SK-N-SH (cell line): Measurements from ENCODE around the gene TICAM2. TPM values are rescaled to one million over a fixed set of nuclear protein-coding genes. Genes with fewer than 3 reads are reported as not detected.

Source experiments
- CTCF ChIA-PET: fragments of 300-600, 350-600 bp; formaldehyde crosslinking; extraction: SDS; loops from one replicate; lab custom pipeline; 2021; lab: Yijun Ruan, JAX
- POLR2A ChIA-PET: fragments of 350-600 bp; sonication (Branson Sonifier 250); formaldehyde crosslinking; extraction: SDS; loops from one replicate; lab custom pipeline; 2020; ENCODE audit warnings: antibody characterized with exemption, inconsistent platforms; lab: Yijun Ruan, JAX
- DNase-seq: peaks from one replicate; pipeline ENCODE4 v3.0.0; 2012
- H2AFZ ChIP-seq: fragments of 200-600 bp; sonication (generic); 2 replicates; pipeline ENCODE4 v1.8.1; 2016; ENCODE audit warnings: antibody characterized with exemption, mild to moderate bottlenecking, low read depth
- H3F3A ChIP-seq: fragments of 200-600 bp; sonication (generic); replicated peaks from 2 replicates; pipeline ENCODE3; 2016; ENCODE audit warnings: antibody characterized with exemption, mild to moderate bottlenecking; ENCODE audit not compliant: insufficient read depth
- H3K27ac ChIP-seq, 2 experiments: fragments of 200-500 bp in 1 of 2; fragments of 200-600 bp in 1 of 2; sonication (Bioruptor generic) in 1 of 2; sonication (generic), shearing (Covaris generic) in 1 of 2; 2 replicates each; pipeline versions ENCODE4 v1.5.1 to v1.6.1; 2014 to 2016; ENCODE audit warnings: low read depth in 2 of 2, inconsistent platforms in 1 of 2, low read length in 1 of 2, mild to moderate bottlenecking in 1 of 2, mixed read lengths in 1 of 2
- H3K27me3 ChIP-seq: fragments of 200-600 bp; sonication (generic), shearing (Covaris generic); 2 replicates; pipeline ENCODE4 v1.6.1; 2016; ENCODE audit warnings: mixed run types; ENCODE audit not compliant: insufficient read depth
- H3K36me3 ChIP-seq, 2 experiments: fragments of 200-500 bp in 1 of 2; fragments of 200-600 bp in 1 of 2; sonication (Bioruptor generic) in 1 of 2; sonication (generic) in 1 of 2; replicated peaks in 1 of 2; 2 replicates each; pipeline versions ENCODE3 to v1.5.1; 2014 to 2016; ENCODE audit warnings: low read length in 1 of 2, mild to moderate bottlenecking in 1 of 2; ENCODE audit not compliant: insufficient read depth in 2 of 2, control insufficient read depth in 1 of 2
- H3K4me1 ChIP-seq, 2 experiments: fragments of 200-500 bp in 1 of 2; fragments of 200-600 bp in 1 of 2; sonication (Bioruptor generic) in 1 of 2; sonication (generic), shearing (Covaris generic) in 1 of 2; 2 replicates each; pipeline versions ENCODE4 v1.5.1 to v1.6.1; 2014 to 2016; ENCODE audit warnings: low read depth in 1 of 2, low read length in 1 of 2, mixed run types in 1 of 2; ENCODE audit not compliant: insufficient read depth in 2 of 2, control insufficient read depth in 1 of 2
- H3K4me2 ChIP-seq: fragments of 200-600 bp; sonication (generic), shearing (Covaris generic); 2 replicates; pipeline ENCODE4 v1.6.1; 2017; ENCODE audit warnings: mixed run types
- H3K4me3 ChIP-seq, 2 experiments: fragments of 200-500 bp in 1 of 2; fragments of 200-600 bp in 1 of 2; sonication (Bioruptor generic) in 1 of 2; sonication (generic), shearing (Covaris generic) in 1 of 2; 2 replicates each; pipeline versions ENCODE4 v1.5.1 to v1.8.1; 2014 to 2016; ENCODE audit warnings: low read depth in 2 of 2, inconsistent platforms in 1 of 2, low read length in 1 of 2, mild to moderate bottlenecking in 1 of 2, mixed read lengths in 1 of 2, moderate library complexity in 1 of 2
- H3K79me2 ChIP-seq: fragments of 200-600 bp; sonication (generic); 2 replicates; pipeline ENCODE4 v1.8.1; 2017; ENCODE audit warnings: mild to moderate bottlenecking; ENCODE audit not compliant: insufficient read depth
- H3K9ac ChIP-seq: fragments of 200-600 bp; sonication (generic); 2 replicates; pipeline ENCODE4 v1.6.1; 2017; ENCODE audit warnings: mixed run types
- H3K9me2 ChIP-seq: fragments of 200-600 bp; sonication (generic); 2 replicates; pipeline ENCODE4 v1.6.1; 2017; ENCODE audit warnings: mixed run types
- H3K9me3 ChIP-seq: fragments of 200-600 bp; sonication (generic); 2 replicates; pipeline ENCODE4 v1.6.1; 2017; ENCODE audit warnings: mixed run types, mild to moderate bottlenecking, moderate library complexity
- H4K20me1 ChIP-seq: fragments of 200-600 bp; sonication (generic); 2 replicates; pipeline ENCODE4 v1.6.1; 2017; ENCODE audit warnings: mild to moderate bottlenecking, mixed run types; ENCODE audit not compliant: insufficient read depth
- CHD2 ChIP-seq: fragments of 150-350 bp; IDR thresholded peaks from 2 replicates; pipeline ENCODE4 v1.6.1; 2018; ENCODE audit warnings: low read length; ENCODE audit not compliant: partially characterized antibody
- EP300 ChIP-seq, 2 experiments: IDR thresholded peaks; 2 replicates each; pipeline versions ENCODE4 v1.4.0 to v1.6.1; 2012; ENCODE audit warnings: borderline replicate concordance in 1 of 2, low read depth in 1 of 2, low read length in 1 of 2
- FOXJ3 ChIP-seq: sonication (generic); formaldehyde crosslinking; IDR thresholded peaks from 2 replicates; pipeline ENCODE4 v1.5.1; 2020; ENCODE audit warnings: mild to moderate bottlenecking, missing genetic modification reagents
- GATA2 ChIP-seq: sonication (generic); formaldehyde crosslinking; IDR thresholded peaks from 2 replicates; pipeline ENCODE4 v1.5.0; 2020; ENCODE audit warnings: mild to moderate bottlenecking, missing genetic modification reagents
- JUND ChIP-seq: IDR thresholded peaks from 2 replicates; pipeline ENCODE4 v1.4.0; 2012
- MXI1 ChIP-seq: IDR thresholded peaks from 2 replicates; pipeline ENCODE4 v1.6.1; 2012; ENCODE audit warnings: mild to moderate bottlenecking, low read depth, low read length, improper control_type of control experiment
- NFIC ChIP-seq: IDR thresholded peaks from 2 replicates; pipeline ENCODE4 v1.4.0; 2012; ENCODE audit warnings: borderline replicate concordance
- NRF1 ChIP-seq: IDR thresholded peaks from 2 replicates; pipeline ENCODE4 v1.6.1; 2012; ENCODE audit warnings: low read depth, mild to moderate bottlenecking, low read length
- RCOR1 ChIP-seq: fragments of 150-350 bp; IDR thresholded peaks from 2 replicates; pipeline ENCODE4 v1.6.1; 2017; ENCODE audit warnings: antibody characterized with exemption, low read length
- TCF12 ChIP-seq: IDR thresholded peaks from 2 replicates; pipeline ENCODE4 v1.4.0; 2012
- YY1 ChIP-seq: IDR thresholded peaks from 2 replicates; pipeline ENCODE4 v1.4.0; 2012; ENCODE audit warnings: low read depth, mild to moderate bottlenecking
- WGBS: methylation state at CpG from one replicate; pipeline ENCODE4 v1.1.6; 2017; ENCODE audit warnings: low lambda C conversion rate; 5-methylcytosine and 5-hydroxymethylcytosine counted together
- polyA plus RNA-seq, 3 experiments: library from polyadenylated mRNA; depleted of rRNA; stranded (reverse); fragments of >200 nt; gene quantifications; 2 replicates each; pipeline ENCODE4 v1.2.3, GENCODE V29; 2012
- TF ChIP-seq, protein P1 (sequence below): IDR thresholded peaks from 2 replicates; pipeline ENCODE4 v1.6.1; 2012; ENCODE audit warnings: mild to moderate bottlenecking, low read depth, low read length, moderate library complexity
- TF ChIP-seq, protein P2 (sequence below): IDR thresholded peaks from 2 replicates; pipeline ENCODE4 v1.4.0; 2012; ENCODE audit warnings: low read depth, borderline replicate concordance

Gene TICAM2
- polyA plus RNA-seq, 1 of the 3 experiments (the other 2 are of a cell fraction): not detected

GRCh38 chr5:115640274-115640673 lies 38.0 kb upstream of the TICAM2 start:
- no peak overlapping the region for H3K4me3 ChIP-seq
- DNase-seq: no peak
- no peak overlapping the region for H3K9ac ChIP-seq
- H3K36me3 ChIP-seq: no peaks in the 10 kb centered on the region
- H3F3A ChIP-seq: no peaks in the 10 kb centered on the region
- H4K20me1 ChIP-seq: no peaks in the 10 kb centered on the region
- no peaks in the 10 kb centered on the region for H3K9me3 ChIP-seq
- POLR2A ChIA-PET: no interaction called here
- no peak overlapping the region for H2AFZ ChIP-seq
- H3K4me2 ChIP-seq: no peak overlapping the region
- 80% methylated on average over 1 of the region's 2 CpGs for WGBS
- TF ChIP-seq YY1 (no peak), TCF12 (no peak), NRF1 (no peak)
- TF ChIP-seq, all 33 proteins: peak for 0
- Histone ChIP-seq H3K4me1 (no peaks in the 10 kb centered on the region; a peak in 1 of 4 replicates), H3K27me3 (no peaks in the 10 kb centered on the region), H3K27ac (no peak overlapping the region), H3K9me2 (no peaks in the 10 kb centered on the region), H3K79me2 (no peaks in the 10 kb centered on the region)
- CTCF ChIA-PET: interaction anchor here (3.7 kb wide), 1 partner anchor 428 kb away, joined by 15 read pairs; no protein-coding TSS in a partner anchor

- ChIA-PET CTCF (no interaction called here), POLR2A (no interaction called here)
- H3K9me3 ChIP-seq: no peaks in the 10 kb centered on the region
- no peaks in the 10 kb centered on the region for H3K27me3 ChIP-seq
- H3K36me3 ChIP-seq: no peaks in the 10 kb centered on the region
- no peaks in the 10 kb centered on the region for H3K79me2 ChIP-seq
- H3K27ac ChIP-seq: no peak overlapping the region
- no peak overlapping the region for H3K4me3 ChIP-seq
- H4K20me1 ChIP-seq: no peaks in the 10 kb centered on the region
- no peaks in the 10 kb centered on the region for H3K9me2 ChIP-seq
- TF ChIP-seq CHD2 (no peak), EP300 (IDR thresholded peaks at IDR 0.05; ENCODE audit: borderline replicate concordance in 1 of 2, low read depth in 1 of 2, low read length in 1 of 2) (no peak), FOXJ3 (no peak), GATA2 (CRISPR knock-in tag) (no peak), TCF12 (no peak), NFIC (no peak), MXI1 (no peak), JUND (no peak), RCOR1 (no peak)
- TF ChIP-seq, protein P1, sequence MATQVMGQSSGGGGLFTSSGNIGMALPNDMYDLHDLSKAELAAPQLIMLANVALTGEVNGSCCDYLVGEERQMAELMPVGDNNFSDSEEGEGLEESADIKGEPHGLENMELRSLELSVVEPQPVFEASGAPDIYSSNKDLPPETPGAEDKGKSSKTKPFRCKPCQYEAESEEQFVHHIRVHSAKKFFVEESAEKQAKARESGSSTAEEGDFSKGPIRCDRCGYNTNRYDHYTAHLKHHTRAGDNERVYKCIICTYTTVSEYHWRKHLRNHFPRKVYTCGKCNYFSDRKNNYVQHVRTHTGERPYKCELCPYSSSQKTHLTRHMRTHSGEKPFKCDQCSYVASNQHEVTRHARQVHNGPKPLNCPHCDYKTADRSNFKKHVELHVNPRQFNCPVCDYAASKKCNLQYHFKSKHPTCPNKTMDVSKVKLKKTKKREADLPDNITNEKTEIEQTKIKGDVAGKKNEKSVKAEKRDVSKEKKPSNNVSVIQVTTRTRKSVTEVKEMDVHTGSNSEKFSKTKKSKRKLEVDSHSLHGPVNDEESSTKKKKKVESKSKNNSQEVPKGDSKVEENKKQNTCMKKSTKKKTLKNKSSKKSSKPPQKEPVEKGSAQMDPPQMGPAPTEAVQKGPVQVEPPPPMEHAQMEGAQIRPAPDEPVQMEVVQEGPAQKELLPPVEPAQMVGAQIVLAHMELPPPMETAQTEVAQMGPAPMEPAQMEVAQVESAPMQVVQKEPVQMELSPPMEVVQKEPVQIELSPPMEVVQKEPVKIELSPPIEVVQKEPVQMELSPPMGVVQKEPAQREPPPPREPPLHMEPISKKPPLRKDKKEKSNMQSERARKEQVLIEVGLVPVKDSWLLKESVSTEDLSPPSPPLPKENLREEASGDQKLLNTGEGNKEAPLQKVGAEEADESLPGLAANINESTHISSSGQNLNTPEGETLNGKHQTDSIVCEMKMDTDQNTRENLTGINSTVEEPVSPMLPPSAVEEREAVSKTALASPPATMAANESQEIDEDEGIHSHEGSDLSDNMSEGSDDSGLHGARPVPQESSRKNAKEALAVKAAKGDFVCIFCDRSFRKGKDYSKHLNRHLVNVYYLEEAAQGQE: no peak
- TF ChIP-seq, protein P2, sequence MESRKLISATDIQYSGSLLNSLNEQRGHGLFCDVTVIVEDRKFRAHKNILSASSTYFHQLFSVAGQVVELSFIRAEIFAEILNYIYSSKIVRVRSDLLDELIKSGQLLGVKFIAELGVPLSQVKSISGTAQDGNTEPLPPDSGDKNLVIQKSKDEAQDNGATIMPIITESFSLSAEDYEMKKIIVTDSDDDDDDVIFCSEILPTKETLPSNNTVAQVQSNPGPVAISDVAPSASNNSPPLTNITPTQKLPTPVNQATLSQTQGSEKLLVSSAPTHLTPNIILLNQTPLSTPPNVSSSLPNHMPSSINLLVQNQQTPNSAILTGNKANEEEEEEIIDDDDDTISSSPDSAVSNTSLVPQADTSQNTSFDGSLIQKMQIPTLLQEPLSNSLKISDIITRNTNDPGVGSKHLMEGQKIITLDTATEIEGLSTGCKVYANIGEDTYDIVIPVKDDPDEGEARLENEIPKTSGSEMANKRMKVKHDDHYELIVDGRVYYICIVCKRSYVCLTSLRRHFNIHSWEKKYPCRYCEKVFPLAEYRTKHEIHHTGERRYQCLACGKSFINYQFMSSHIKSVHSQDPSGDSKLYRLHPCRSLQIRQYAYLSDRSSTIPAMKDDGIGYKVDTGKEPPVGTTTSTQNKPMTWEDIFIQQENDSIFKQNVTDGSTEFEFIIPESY: no peak
- no peak overlapping the region for H3K4me2 ChIP-seq
- DNase-seq: no peak
- no peak overlapping the region for H2AFZ ChIP-seq
- no peaks in the 10 kb centered on the region; a peak in 1 of 4 replicates for H3K4me1 ChIP-seq
- no peaks in the 10 kb centered on the region for H3F3A ChIP-seq
- H3K9ac ChIP-seq: no peak overlapping the region
- 100% methylated on average over 1 of the region's 1 CpG for WGBS
These were observed 37.1 kb upstream of the TICAM2 start for GRCh38 chr5:115639377-115639776.
